GM12873 (cell line): ENCODE results near the gene TTF2.

ENCODE experiments used
- CTCF ChIP-seq: IDR thresholded peaks from 2 replicates; pipeline ENCODE4 v1.5.1; 2012; ENCODE audit warnings: low read depth, mild to moderate bottlenecking, moderate library complexity, low read length, control low read depth; ENCODE audit not compliant: insufficient read depth; ENCODE audit errors: missing control alignments

Gene TTF2

GRCh38 chr1:117060441-117061317, 553 bp downstream of the TTF2 start:
- TF ChIP-seq CTCF = no peak

- TF ChIP-seq CTCF = no peak
Observed at GRCh38 chr1:117061986-117062415, 1.9 kb downstream of the TTF2 start.

GRCh38 chr1:117066367-117066766, 6.2 kb downstream of the TTF2 start:
- no peak for TF ChIP-seq CTCF

- TF ChIP-seq CTCF = peak; percentile 73
Observed at GRCh38 chr1:117067533-117068370, 7.6 kb downstream of the TTF2 start.

- TF ChIP-seq CTCF = no peak
Observed at GRCh38 chr1:117068580-117068979, 8.5 kb downstream of the TTF2 start.

GRCh38 chr1:117069220-117069844, 9.2 kb downstream of the TTF2 start:
- TF ChIP-seq CTCF = peak; percentile 31

- TF ChIP-seq CTCF = no peak
Observed at GRCh38 chr1:117070124-117070523, 10.0 kb downstream of the TTF2 start.
